HG03108 (cell line): ENCODE results near the gene KRT23.
"Not testable (repeated sequence)": the region's sequence is repeated elsewhere in the genome, so short reads cannot be mapped to it uniquely, and the experiment has no call there.

Source experiments
- ATAC-seq: cut with Tn5 transposase; IDR thresholded peaks from one replicate; pipeline ENCODE4 v1.9.1; 2021; ENCODE audit warnings: moderate library complexity; ENCODE audit not compliant: unreplicated experiment

Gene KRT23

DNA sequence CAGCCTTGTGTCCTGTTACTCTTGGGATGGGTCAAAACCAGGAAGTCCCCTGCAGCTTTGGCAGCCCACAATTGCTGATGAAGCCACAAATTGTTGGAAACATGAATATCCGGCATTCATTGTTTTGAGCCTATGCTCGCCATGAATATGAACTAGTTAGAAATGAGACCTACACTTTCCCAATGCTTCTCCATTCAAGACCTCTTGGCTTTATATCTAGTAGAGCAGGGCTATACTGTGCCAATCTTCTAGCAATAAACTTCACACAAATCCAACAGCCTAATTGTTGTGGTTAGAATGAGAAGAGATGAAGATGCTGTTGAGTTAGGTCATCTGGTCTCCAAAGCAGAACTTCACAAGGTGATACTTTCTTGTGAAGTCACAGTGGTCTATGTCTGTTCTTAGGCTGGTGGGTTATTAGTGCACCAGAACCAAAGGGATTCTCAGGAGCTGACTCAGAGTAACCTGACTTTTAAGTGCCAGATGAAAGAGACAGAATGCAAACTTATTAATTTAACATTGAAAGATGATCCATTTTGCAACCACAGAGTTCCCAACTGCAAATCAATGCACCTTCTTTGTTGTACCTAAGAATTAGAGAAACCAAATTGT lies 13.7 kb upstream of the KRT23 start:
- ATAC-seq, result no peak

DNA sequence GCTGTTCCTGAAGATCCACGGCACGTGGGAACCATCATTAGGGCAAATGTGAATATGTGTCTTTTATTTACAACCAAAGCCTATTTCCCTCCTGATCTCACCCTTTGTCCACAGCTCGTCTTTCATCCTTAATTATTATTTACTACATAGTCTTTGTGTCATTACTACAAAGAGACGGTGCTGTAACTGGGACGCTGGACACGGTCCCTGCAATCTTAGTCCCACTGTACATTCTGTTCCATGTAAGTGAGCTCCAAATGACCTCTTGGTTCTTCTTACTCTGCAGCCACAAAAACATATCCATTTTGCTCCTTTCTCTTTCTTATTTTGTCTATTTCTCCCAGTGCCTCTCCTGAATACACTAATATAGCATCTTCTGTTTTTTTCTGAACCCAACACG lies 12.7 kb upstream of the KRT23 start:
- ATAC-seq, result no peak

DNA sequence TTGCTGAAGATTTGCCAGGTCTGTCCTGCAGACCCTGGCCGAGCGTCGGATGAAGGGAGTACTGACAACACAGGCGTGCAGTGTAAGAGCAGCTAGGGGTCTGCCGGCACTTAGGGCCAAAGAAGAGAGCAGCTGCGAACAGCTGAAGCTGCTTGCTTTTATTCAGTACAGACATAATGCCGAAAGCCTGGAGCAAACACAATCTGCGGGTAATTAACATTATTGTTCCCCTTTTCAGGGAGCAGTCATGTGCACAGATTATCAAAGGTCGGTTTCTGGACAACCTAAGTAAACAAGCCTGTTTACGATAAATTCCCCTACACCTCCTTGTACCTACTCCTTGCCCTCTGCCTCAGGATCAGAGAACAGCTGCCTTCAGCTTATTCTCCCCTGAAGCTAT lies 12.0 kb upstream of the KRT23 start:
- no peak for ATAC-seq

DNA sequence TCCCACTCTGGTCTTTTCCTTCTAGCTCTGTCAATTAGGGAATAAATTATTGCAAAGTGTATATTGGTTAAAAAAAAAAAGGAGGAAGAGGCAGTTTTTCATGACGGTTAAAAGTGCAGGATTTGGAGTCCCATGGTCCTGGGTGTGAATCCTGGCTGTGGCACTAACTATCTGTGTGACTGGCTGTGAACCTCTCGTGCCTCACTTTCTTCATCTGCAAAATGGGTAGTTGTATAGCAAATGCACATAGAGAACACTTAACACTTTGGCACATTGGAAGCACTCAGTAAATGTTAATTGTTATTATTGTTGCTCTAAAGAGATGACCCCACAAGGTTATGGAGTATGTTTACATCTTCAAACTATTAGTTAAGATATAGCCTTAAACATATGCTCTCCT lies 10.5 kb upstream of the KRT23 start:
- no peak for ATAC-seq

DNA sequence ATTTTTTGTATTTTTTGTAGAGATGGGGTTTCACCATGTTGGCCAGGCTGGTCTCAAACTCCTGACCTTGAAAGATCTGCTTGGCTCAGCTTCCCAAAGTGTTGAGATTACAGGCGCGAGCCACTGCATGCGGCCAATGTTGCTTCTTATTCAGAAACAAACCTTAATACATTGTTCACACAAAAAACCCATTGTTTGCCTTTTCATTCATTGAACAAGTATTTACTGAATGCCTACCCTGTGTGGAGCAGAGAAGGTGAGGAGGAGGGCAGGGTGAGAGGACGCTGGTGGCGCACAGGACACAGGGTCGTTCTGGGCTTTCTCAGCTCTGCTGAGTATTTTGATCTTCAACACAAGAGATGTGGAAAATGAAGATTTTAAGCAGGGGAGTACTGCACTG lies 8.0 kb upstream of the KRT23 start:
- ATAC-seq, result no peak

- no peak for ATAC-seq
Observed at GRCh38 chr17:40944531-40944930, 7.1 kb upstream of the KRT23 start.

GRCh38 chr17:40942553-40942952 lies 5.1 kb upstream of the KRT23 start:
- no peak for ATAC-seq

- ATAC-seq, result no peak
Observed at GRCh38 chr17:40940266-40940665, 2.8 kb upstream of the KRT23 start.

DNA sequence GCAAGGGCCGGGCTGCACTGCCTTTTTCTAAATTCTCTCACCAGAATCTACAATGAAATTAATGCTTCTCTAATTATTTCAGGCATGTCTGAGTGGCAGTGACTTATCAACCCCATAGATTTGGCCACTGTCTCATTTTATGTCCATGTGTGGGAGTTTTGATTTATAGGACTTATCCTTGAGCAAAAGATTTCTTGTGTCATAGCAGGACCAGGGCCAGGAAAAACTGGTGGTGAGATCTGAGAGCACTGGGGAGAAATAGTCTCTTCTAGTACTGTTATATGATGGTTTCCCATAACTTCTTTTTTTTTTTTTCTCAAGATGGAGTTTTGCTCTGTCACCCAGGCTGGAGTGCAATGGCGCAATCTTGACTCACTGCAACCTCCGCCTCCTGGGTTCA lies 1.5 kb upstream of the KRT23 start:
- no peak for ATAC-seq

DNA sequence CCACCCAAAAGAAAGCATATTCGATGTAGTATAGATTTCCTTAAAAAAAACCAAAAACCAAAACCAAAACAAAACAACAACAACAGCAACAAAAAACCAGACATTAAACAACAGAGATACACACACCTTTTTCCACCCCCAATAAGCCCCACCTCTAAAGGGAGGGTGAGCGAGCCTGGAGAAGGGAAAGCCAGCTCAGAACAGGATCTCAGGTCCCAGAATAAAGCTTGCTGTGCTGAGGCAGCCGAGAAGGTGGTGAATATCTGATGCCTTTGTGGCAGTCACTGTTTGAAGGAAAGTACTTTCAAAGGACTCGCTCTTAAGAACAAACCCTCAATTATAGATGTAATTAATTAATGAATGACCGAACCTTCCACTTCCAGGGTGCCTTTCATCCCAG lies 470 bp downstream of the KRT23 start:
- ATAC-seq, result no peak

- no peak for ATAC-seq
Observed at GRCh38 chr17:40936437-40936971, 942 bp downstream of the KRT23 start.

DNA sequence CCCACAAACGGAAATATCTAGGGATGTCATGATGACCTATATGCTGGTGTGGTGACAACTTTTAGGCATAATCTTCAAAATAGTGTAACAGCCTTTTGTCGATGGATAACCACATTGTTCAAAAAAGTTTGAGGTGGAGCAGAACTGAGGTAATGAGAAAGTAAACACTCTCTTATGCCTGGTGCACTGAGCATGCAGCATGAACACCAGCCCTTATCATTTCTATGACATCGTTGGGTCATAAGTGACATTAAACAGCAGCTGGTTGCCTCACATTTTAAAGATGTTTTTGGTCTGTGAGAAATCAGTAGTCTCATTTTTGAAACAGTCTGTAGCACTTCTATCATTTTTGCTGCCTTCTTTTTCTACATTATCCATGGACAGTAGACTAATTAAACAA lies 1.8 kb downstream of the KRT23 start:
- no peak for ATAC-seq

DNA sequence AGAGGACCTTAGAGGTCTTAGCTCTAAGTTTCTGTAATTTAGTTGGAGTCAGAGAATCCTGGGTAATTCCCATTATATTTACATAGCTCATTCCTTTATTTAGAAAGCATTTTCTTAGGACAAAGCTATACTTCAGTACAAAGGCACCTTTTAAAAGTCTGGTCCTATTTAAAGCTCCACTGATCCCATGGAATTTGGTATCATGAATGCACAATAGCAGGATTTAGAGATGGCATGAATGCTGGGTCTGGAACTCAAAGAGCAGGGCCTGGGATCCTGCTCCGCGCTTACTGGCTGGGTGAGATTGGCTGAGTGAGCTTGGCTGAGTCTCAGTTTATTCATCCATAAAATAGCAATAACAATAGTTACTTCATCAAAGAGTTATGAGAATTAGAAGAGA lies 4.8 kb downstream of the KRT23 start:
- ATAC-seq, result no peak

DNA sequence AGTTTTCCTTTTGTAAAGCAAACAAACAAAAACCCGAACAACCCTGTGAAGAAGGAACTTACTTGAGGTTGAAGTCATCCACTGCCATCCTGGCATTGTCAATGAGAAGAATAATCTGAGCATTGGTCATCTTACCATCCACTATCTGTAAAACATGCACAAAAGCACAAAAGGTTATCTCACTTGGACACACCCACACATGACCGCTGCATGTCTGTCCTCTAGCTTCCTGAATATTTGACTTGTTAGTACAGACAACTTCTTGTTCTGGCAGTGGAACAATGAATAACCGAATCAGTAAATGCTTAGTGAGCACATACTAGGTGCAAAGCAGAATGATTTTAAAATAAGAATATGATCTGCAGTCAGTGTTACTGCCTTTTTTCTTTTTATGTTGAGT lies 6.1 kb downstream of the KRT23 start:
- no peak for ATAC-seq

- ATAC-seq, result no peak
Observed at GRCh38 chr17:40926341-40926740, 11.1 kb downstream of the KRT23 start.

DNA sequence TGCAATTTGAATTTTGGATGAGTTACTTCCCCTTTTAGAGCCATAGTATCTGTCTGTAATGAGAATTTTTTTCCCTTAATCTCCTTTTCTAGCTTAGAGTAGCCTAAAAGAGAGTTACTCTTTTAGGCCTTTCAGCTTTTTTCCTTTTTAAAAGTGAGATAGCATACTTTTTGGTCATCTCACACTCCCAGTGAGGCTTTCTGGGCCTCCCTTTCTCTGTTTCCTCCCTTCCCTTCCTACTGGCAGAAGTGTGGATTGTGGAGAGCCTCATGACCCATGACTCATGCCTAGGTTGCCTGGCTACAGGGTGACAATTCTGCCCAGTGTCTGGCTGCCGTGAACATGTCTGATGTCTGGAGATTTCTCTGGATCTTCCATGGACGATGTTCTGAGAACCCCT lies 15.2 kb downstream of the KRT23 start:
- ATAC-seq, result no peak

DNA sequence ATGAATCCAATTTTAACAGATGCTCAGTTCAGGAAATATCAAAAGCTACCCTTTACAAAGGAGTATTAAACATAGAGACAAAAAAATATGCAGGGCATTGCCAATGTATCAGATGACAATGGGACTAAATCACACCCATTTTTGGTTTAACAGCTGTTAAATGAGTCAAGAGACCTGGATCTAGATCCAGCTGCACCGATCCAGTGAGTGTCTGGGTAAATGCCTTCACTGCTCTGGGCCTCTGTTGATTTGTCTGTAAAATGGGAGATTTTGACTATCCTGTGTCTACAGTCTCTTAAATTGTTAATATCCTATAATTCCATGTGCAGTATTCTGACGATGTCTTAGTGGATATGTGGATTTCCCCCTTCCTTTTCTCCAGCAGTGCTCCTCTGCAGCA lies 16.4 kb downstream of the KRT23 start:
- ATAC-seq, result no peak

DNA sequence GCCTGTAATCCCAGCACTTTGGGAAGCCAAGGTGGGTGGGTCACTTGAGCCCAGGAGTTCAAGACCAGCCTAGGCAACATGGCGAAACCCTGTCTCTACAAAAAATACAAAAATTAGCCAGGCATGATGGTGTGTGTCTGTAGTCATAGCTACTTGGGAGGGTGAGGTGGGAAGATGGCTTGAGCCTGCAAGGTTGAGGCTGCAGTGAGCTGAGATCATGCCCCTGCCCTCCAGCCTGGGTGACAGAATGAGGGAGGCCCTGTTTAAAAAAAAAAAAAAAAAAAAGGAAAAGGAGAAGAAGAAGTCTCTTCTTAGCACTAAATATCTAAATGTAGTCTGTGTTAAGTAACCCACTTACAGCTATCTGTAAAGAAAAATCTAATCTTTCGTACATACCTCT lies 20.3 kb downstream of the KRT23 start:
- ATAC-seq, result not testable (repeated sequence)

DNA sequence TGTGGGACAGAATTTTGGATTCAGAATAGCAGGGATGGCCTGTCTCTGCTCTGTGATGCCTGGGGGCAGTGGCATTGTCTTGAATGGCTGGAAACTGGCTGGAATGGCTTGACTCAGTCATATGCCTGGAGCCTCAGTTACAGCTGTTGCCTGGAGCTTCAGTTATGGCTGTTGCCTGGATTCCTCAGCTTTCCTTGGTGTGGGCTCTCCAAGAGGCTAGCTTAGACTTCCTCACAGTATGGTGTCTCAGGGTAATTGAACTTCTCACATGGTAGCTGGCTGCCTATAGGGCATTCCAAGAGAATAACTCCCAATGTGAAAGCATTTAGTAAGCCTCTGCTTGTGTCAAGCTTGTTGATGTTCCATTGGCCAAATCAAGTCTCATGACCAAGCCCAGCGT lies 21.1 kb downstream of the KRT23 start:
- no peak for ATAC-seq

GRCh38 chr17:40915721-40916256 lies 21.7 kb downstream of the KRT23 start:
- no peak for ATAC-seq

- ATAC-seq, result no peak
Observed at GRCh38 chr17:40915199-40915661, 22.2 kb downstream of the KRT23 start.

- no peak for ATAC-seq
Observed at GRCh38 chr17:40914075-40914855, 23.2 kb downstream of the KRT23 start.
